HepG2 (cell line): ENCODE measurements around the gene KIAA1958. TPM values are rescaled to one million over a fixed set of nuclear protein-coding genes. Genes with fewer than 3 reads are reported as not detected.

Experiments used
- AHR ChIP-seq: IDR thresholded peaks from 2 replicates; pipeline ENCODE4 v1.6.1; 2018; ENCODE audit warnings: missing genetic modification reagents, missing compliant biosample characterization
- BHLHE40 ChIP-seq: IDR thresholded peaks from 2 replicates; pipeline ENCODE4 v1.6.1; 2011; ENCODE audit warnings: low read length, improper control_type of control experiment
- DMTF1 ChIP-seq: sonication (generic); formaldehyde crosslinking; IDR thresholded peaks from 2 replicates; pipeline ENCODE4 v1.4.0; 2020; ENCODE audit warnings: mild to moderate bottlenecking, missing genetic modification reagents
- FOSL1 ChIP-seq: sonication (generic); formaldehyde crosslinking; IDR thresholded peaks from 2 replicates; pipeline ENCODE4 v1.9.0; 2021; ENCODE audit warnings: missing genetic modification reagents, borderline replicate concordance
- HES4 ChIP-seq: sonication (generic); formaldehyde crosslinking; IDR thresholded peaks from 2 replicates; pipeline ENCODE4 v1.9.0; 2021; ENCODE audit warnings: mild to moderate bottlenecking, missing genetic modification reagents, borderline replicate concordance
- HMG20A ChIP-seq: IDR thresholded peaks from 2 replicates; pipeline ENCODE4 v1.6.1; 2016; ENCODE audit warnings: borderline replicate concordance
- HMGXB4 ChIP-seq, 2 experiments: sonication (generic) in 1 of 2; formaldehyde crosslinking in 1 of 2; IDR thresholded peaks; 2 replicates each; pipeline versions ENCODE4 v1.4.0 to v1.6.1; 2018 to 2020; ENCODE audit warnings: missing genetic modification reagents in 2 of 2, borderline replicate concordance in 1 of 2, low read depth in 1 of 2, mild to moderate bottlenecking in 1 of 2, missing biosample characterization in 1 of 2
- KMT2A ChIP-seq: sonication (generic); formaldehyde crosslinking; IDR thresholded peaks from 2 replicates; pipeline ENCODE4 v1.4.0; 2020; ENCODE audit warnings: missing genetic modification reagents
- PITX1 ChIP-seq: sonication (generic); formaldehyde crosslinking; IDR thresholded peaks from 2 replicates; pipeline ENCODE4 v1.5.1; 2020; ENCODE audit warnings: mild to moderate bottlenecking, missing genetic modification reagents
- POGZ ChIP-seq: sonication (generic); formaldehyde crosslinking; IDR thresholded peaks from 2 replicates; pipeline ENCODE4 v1.4.0; 2020; ENCODE audit warnings: mild to moderate bottlenecking, missing genetic modification reagents
- PTBP1 ChIP-seq: fragments of 200-400 bp; formaldehyde crosslinking; IDR thresholded peaks from 2 replicates; pipeline ENCODE4 v1.6.1; 2018; ENCODE audit warnings: low read length, low read depth; ENCODE audit not compliant: poor library complexity, severe bottlenecking
- SNAPC5 ChIP-seq: sonication (generic); formaldehyde crosslinking; IDR thresholded peaks from 2 replicates; pipeline ENCODE4 v1.8.1; 2023; ENCODE audit warnings: mild to moderate bottlenecking, missing genetic modification reagents, borderline replicate concordance
- SP140L ChIP-seq: sonication (generic); formaldehyde crosslinking; IDR thresholded peaks from 2 replicates; pipeline ENCODE4 v1.4.0; 2020; ENCODE audit warnings: missing genetic modification reagents, borderline replicate concordance
- ZNF10 ChIP-seq: sonication (generic); formaldehyde crosslinking; IDR thresholded peaks from 2 replicates; pipeline ENCODE4 v1.4.0; 2020; ENCODE audit warnings: mild to moderate bottlenecking, low read depth, missing genetic modification reagents, borderline replicate concordance
- ZNF24 ChIP-seq: fragments of 450-650 bp; IDR thresholded peaks from 2 replicates; pipeline ENCODE4 v1.6.1; 2017; ENCODE audit warnings: antibody characterized with exemption, mild to moderate bottlenecking
- ZNF343 ChIP-seq: sonication (generic); formaldehyde crosslinking; IDR thresholded peaks from 2 replicates; pipeline ENCODE4 v1.4.0; 2020; ENCODE audit warnings: mild to moderate bottlenecking, missing genetic modification reagents
- ZNF782 ChIP-seq: sonication (generic); formaldehyde crosslinking; IDR thresholded peaks from 2 replicates; pipeline ENCODE4 v1.4.0; 2020; ENCODE audit warnings: missing genetic modification reagents, mild to moderate bottlenecking, borderline replicate concordance
- ZNF788 ChIP-seq: sonication (generic); formaldehyde crosslinking; IDR thresholded peaks from 2 replicates; pipeline ENCODE4 v1.5.0; 2020; ENCODE audit warnings: mild to moderate bottlenecking, missing genetic modification reagents, borderline replicate concordance
- ZSCAN22 ChIP-seq: sonication (generic); formaldehyde crosslinking; IDR thresholded peaks from 2 replicates; pipeline ENCODE4 v1.4.0; 2020; ENCODE audit warnings: mild to moderate bottlenecking, missing genetic modification reagents
- polyA plus RNA-seq, 8 experiments: library from polyadenylated mRNA; depleted of rRNA in 3 of 8; stranded (reverse) in 7 of 8; unstranded in 1 of 8; fragments of >200 nt; fragmentation: Illumina TruSeq in 4 of 8; extraction: Trizol in 4 of 8; gene quantifications; 2 replicates each; pipeline versions ENCODE4 v1.2.1 to v1.2.3, GENCODE V29; 2011 to 2016; ENCODE audit warnings: low read depth in 4 of 8, missing spikeins in 1 of 8, mixed read lengths in 1 of 8; ENCODE audit not compliant: insufficient read depth in 1 of 8
- total RNA-seq, 5 experiments: library from RNA; depleted of rRNA; stranded (reverse); fragments of >200 nt; fragmentation: Illumina TruSeq; extraction: Trizol; gene quantifications; 2 replicates each; pipeline ENCODE4 v1.2.3, GENCODE V29; 2016; ENCODE audit warnings: low read depth in 1 of 5
- TF ChIP-seq, protein P1 (sequence below): IDR thresholded peaks from 2 replicates; pipeline ENCODE4 v1.6.1; 2012; ENCODE audit warnings: low read depth, low read length, improper control_type of control experiment
- TF ChIP-seq, protein P2 (sequence below): sonication (generic); formaldehyde crosslinking; IDR thresholded peaks from 2 replicates; pipeline ENCODE4 v1.4.0; 2020; ENCODE audit warnings: missing genetic modification reagents

KIAA1958 gene
- total and polyA plus RNA-seq, 2 of the 13 experiments (the other 11 are each of a cell fraction or from before 2014, with no cell fraction given), result 8.5 to 10.3 TPM

DNA sequence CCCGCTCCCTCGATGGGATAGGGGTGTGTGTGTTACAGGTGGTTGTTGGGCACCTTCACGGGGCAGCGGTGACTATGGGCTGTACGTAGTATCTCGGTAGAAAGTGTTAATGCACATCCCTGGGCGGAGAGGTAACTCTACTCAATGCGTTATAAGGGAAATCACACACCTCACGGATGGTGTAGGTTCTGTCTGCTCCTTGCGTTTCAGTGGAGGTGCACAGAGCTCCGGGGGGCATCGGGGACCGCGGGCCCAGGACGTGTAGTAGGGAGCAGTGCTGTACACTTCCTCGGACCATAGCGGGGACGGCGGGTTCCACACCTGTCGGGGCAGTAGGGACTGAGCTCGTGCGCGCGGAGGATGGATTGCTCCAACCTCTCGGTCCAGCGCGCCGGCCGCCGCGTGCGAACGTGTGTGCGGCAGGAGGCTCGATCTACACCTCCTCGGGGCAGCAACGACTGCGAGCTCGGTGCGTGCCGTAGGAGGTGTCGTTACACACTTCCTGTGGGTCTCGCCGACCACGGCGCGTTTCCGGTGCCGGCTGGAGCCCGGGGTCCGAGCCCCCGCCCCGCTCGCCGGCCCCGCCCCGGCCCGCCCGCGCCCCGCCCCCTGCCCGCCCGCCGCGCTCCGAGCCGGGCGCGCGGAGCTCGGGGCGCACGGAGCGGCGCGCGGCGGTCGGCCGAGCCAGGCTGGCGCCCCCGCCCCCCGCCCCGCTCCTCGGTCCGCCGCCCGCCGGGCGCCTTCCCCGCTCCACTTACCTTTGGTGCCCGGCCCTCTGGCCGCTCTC is at the start of gene KIAA1958 (continued):
- TF ChIP-seq, protein P1, sequence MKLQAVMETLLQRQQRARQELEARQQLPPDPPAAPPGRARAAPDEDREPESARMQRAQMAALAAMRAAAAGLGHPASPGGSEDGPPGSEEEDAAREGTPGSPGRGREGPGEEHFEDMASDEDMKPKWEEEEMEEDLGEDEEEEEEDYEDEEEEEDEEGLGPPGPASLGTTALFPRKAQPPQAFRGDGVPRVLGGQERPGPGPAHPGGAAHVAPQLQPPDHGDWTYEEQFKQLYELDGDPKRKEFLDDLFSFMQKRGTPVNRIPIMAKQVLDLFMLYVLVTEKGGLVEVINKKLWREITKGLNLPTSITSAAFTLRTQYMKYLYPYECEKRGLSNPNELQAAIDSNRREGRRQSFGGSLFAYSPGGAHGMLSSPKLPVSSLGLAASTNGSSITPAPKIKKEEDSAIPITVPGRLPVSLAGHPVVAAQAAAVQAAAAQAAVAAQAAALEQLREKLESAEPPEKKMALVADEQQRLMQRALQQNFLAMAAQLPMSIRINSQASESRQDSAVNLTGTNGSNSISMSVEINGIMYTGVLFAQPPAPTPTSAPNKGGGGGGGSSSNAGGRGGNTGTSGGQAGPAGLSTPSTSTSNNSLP, result no peak
- TF ChIP-seq ZNF343, result peak; percentile 51; the same call in 1 of the 2 replicates
- no peak for TF ChIP-seq SP140L
- peak; percentile 97 for TF ChIP-seq HES4 (CRISPR knock-in tag)
- no peak for TF ChIP-seq SNAPC5 (CRISPR knock-in tag)
- no peak for TF ChIP-seq FOSL1 (CRISPR knock-in tag)
- TF ChIP-seq KMT2A, result peak; percentile 95
- TF ChIP-seq ZSCAN22 (CRISPR knock-in tag), result no peak
- TF ChIP-seq PTBP1, result no peak
- 0 out of 2 replicates have a peak, but pooled peaks have one; percentile 46 for TF ChIP-seq PITX1
- peak; percentile 91 for TF ChIP-seq POGZ (CRISPR knock-in tag)
- TF ChIP-seq, protein P2, sequence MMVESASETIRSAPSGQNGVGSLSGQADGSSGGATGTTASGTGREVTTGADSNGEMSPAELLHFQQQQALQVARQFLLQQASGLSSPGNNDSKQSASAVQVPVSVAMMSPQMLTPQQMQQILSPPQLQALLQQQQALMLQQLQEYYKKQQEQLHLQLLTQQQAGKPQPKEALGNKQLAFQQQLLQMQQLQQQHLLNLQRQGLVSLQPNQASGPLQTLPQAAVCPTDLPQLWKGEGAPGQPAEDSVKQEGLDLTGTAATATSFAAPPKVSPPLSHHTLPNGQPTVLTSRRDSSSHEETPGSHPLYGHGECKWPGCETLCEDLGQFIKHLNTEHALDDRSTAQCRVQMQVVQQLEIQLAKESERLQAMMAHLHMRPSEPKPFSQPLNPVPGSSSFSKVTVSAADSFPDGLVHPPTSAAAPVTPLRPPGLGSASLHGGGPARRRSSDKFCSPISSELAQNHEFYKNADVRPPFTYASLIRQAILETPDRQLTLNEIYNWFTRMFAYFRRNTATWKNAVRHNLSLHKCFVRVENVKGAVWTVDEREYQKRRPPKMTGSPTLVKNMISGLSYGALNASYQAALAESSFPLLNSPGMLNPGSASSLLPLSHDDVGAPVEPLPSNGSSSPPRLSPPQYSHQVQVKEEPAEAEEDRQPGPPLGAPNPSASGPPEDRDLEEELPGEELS (CRISPR knock-in tag), result no peak; the same call in 1 of the 2 replicates
- peak; percentile 85; the same call in 1 of the 2 replicates for TF ChIP-seq AHR (CRISPR knock-in tag)
- TF ChIP-seq ZNF24, result no peak
- TF ChIP-seq ZNF782 (CRISPR knock-in tag), result peak; percentile 97
- TF ChIP-seq ZNF788 (CRISPR knock-in tag), result 0 out of 2 replicates have a peak, but pooled peaks have one; percentile 51
- no peak for TF ChIP-seq ZNF10 (CRISPR knock-in tag)
- TF ChIP-seq DMTF1 (CRISPR knock-in tag), result 0 out of 2 replicates have a peak, but pooled peaks have one; percentile 55
- TF ChIP-seq HMGXB4 (CRISPR knock-in tag; IDR thresholded peaks at IDR 0.05; ENCODE audit: borderline replicate concordance in 1 of 2, low read depth in 1 of 2), result peak; percentile 73 to 83; a peak in 3 of 4 replicates
- TF ChIP-seq BHLHE40, result peak; percentile 61
- no peak for TF ChIP-seq HMG20A (CRISPR knock-in tag)
